Measurements from ENCODE around the gene MACROD2.

Gene MACROD2

DNA sequence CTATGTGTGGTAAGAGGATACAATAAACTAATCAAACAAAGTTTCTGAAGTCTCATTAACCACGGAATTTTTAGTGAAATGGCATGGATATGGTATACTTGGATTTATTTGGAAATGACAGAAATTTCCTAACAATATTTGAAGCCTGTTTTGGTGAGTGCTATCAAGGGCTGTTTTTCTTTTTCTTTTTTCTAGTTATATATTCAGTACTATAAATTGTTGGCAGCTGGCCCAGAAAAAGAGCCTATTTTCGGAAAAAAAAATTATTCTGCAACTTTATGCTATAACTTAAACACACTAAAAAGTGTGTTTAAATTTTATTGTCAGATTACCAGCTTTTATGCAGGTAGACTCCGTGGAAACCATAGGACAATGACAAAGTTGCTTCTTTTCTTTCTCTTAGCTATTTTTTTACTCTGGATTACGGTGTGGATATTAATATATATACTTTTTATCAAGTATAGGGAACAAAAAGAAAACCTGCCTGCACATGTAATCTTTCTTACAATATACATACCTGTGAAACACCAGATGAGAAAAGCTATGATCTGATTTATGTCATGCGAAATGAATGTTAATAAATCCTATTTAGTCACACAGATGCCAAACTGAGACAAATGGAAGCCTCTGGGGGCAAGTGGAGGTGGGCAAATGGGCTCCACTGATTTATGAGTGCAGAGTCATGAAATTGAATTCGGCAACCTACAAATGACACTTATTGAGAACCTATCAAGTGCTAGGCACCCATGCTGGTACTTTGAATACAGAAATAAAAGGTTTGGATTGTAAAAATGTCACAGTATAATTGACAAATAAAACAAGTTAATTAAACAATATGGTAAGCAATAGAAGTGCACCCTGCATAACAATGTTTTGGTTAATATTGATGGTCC lies 1261.6 kb downstream of the MACROD2 start:
- DNase-seq = no peak

- DNase-seq = no peak
Measured at GRCh38 chr20:15257569-15257870, 1262.2 kb downstream of the MACROD2 start.

DNA sequence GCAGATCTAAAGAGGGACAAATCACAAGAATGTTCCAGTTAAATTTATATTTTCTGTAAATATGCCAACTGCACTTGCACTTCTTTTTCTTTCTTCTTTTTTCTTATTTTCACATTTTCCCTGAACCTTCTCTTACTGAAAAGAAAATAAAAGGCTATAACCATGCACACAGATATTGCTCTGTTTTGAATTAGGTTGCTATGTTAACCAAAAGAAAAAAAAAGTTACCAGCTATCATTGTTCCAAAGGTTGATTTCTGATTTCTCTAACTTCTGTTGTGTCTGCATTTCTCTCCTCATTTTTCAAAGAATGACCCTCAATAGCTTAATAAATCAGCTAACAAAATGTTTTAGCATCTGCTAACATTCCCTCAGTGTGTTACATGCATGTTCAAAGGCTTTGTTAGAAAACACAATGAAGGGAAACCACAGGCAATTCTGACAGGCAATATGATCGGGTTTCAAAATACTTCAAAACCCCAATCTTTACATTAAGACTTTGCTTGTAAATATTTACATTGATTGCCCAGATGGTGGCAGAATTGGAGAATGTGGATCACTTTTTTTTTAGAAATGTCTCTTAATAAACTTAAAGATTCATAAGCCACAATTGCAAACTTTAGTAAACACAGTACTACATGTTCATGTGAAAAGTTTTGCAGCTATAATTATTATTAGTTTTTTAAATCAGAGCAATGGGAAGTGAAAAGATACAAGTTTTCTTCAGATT lies 1270.4 kb downstream of the MACROD2 start:
- no peak for DNase-seq

GRCh38 chr20:15267935-15268334 lies 1272.6 kb downstream of the MACROD2 start:
- DNase-seq = no peak

GRCh38 chr20:15278041-15278440 lies 1282.7 kb downstream of the MACROD2 start:
- no peak for DNase-seq

DNA sequence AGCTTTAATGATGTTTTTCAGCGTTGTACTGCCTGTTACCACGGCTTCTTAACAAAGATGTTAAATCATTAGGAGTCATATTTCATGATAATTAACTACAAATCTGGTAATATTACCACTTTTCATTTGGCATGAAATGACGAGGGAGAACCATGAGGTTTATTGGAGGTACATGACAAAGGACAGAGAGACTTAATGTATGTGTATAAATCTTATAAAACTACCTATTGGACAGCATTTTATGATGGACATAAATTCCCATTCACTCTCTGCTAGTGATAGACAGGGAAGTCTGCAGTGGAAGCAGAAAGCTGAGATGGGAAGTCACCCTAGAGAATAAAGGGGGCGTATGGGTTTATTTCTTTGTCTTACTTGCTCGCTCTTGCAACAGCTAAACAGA lies 1292.0 kb downstream of the MACROD2 start:
- DNase-seq = no peak

GRCh38 chr20:15288106-15288505 lies 1292.8 kb downstream of the MACROD2 start:
- no peak for DNase-seq

- no peak for DNase-seq
Measured at GRCh38 chr20:15289337-15289736, 1294.0 kb downstream of the MACROD2 start.

DNA sequence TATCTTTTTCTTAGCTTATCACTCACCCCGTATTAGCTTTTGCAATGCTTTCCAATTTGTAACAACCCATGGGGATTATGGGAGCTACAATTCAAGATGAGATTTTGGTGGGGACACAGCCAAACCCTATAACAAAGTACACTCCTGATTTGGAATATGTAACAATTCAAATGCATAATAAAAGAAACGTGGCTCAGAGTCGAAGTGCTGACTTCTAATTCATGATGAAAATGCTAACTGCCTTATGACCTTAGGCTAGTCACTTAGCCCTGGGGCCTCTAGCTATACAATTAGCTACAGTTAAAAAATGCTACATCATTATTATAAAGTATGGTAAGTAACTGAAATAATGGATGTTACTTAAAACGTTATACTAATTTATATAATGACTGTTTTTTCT lies 1297.1 kb downstream of the MACROD2 start:
- no peak for DNase-seq

DNA sequence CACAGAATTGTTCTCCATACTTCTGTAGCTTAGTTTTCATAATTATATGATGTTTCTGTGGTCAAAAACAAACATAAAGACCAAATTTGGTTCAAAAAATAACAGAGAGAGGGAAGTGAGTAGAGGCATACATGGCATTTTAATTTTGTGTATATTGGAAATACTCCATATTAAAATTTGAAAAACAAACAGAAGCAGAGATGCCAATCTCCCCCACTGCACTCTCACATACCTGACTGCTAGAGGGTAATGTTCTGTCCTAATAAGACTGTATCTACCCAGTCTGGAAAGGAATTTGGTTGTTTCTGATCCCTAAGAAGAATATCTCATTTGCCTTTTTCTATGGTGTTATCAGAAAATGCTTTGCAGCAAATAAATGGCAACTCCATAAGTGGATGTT lies 1301.1 kb downstream of the MACROD2 start:
- no peak for DNase-seq

DNA sequence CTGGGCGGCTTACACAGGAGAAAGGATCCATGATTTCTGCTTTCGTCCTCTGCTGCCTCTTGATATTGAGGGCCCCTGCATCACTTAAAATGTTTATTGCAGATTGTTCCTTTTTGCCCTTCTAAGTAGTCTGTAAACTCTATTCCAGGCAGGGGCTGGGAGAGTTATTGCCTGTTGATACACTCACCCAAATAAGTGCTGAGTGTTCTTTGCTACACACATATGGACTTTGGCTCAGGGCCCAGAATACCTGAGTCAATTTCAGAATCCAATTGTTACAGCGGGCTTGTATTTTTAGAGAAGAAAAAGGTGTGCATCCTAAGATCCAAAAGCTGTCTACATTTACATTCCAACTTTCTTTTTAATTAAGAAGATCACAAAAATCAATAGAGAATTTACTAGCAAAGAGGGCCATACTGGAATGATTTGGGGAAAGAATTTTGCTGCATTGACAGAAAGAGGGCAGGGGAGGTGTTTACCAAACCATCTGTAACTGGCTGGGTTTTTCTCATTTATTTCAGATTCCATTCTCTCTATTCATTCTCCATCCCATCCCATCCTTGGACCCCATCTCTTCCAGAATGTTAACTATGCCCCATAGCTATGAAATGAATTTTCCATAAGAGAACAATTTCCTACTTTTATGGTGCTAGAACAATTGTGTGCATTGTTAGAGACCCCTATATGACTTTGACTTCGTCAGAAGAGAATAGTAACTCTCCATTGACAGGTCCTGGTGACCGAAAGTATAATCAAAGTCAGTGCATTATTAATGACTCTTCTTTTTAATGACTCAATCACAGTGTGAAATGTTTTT lies 1302.0 kb downstream of the MACROD2 start:
- DNase-seq = no peak

- DNase-seq = no peak
Measured at GRCh38 chr20:15302075-15302474, 1306.8 kb downstream of the MACROD2 start.

GRCh38 chr20:15310361-15310760 lies 1315.0 kb downstream of the MACROD2 start:
- DNase-seq = no peak

GRCh38 chr20:15316556-15316955 lies 1321.2 kb downstream of the MACROD2 start:
- no peak for DNase-seq

DNA sequence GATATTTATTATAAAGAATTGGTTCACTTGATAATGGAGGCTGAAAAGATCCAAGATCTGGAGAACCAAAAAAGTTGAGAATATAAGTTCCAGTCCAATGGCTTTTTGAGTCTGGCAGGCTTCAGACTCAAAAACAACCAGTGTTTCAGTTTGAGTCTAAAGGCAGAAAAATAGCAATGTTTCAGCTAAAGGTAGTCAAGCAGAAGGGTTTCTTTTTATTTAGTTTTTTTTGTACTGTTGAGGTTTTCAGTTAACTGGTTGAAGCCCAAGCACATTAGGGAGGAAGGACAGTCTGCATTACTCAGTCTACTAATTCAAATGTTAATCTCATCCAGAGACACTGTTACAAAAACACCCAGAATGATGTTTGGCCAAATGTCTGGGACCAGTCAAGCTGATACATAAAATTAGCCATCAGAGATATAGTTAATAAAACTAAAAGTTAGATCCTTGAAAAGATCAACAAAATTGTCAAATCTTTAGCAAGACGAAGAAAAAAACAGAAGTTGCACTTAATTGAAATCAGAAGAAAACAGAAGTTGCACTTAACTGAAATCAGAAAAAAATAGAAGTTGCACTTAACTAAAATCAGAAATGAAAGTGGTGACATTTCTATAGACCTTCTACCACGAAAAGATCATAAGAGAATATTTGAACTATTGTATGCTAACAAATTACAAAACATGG lies 1322.4 kb downstream of the MACROD2 start:
- DNase-seq = no peak

DNA sequence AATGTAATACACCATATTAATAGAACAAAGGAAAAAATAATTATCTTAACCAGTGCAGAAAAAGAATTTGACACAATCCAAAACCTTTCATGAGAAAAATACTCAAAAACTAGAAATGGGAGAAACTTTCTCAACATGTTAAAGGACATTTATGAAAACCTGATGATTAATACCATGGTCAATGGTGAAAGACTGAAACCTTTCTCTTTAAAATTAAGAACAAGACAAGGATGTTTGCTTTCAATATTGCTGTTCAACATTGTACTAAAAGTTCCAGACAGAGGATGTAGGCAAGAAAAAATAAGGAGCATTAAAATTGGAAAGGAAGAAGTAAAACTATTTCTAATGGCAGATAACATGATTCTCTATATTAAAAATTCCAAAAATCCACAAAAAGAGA lies 1323.4 kb downstream of the MACROD2 start:
- DNase-seq = no peak

GRCh38 chr20:15319439-15319838 lies 1324.1 kb downstream of the MACROD2 start:
- no peak for DNase-seq

GRCh38 chr20:15320941-15321340 lies 1325.6 kb downstream of the MACROD2 start:
- no peak for DNase-seq

GRCh38 chr20:15327123-15327522 lies 1331.8 kb downstream of the MACROD2 start:
- no peak for DNase-seq

DNA sequence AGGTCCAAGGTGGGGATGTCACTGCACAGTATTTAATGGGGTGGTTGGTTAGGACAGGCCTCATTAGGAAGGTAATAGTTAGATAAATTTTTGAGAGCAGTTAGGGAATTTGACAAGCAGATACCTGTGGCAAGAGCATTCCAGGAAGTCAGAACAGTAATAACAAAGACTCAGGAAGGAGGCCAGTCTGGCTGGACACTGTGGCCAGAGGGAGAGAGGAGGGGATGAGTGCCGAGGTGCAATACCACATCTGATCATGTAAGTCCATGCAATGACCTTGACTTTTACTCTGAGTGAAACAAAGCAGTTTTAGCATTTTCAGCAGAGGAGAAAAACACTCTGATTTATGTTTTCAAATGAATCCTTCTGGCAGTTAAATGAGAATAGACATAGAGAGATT lies 1332.8 kb downstream of the MACROD2 start:
- no peak for DNase-seq

- no peak for DNase-seq
Measured at GRCh38 chr20:15332711-15333160, 1337.4 kb downstream of the MACROD2 start.

DNA sequence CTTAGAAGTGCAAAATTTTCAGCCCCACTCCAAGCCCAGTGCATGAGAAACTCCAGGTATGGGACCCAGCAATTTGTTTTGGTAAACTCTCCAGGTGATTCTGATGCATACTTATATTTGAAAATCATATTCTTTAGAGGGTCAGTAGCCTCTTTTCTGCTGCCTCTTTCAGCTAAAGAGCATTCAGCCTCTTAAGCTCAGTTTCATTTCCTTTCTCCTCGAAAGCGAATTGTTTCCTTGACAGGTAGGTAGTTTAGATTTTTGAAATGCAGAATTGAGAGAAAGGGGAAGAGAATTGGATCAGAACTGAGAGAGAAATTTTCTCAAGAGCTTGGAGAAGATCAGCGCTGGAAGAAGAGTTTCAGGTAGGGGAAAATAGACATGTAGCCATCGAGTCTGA lies 1337.9 kb downstream of the MACROD2 start:
- no peak for DNase-seq

- DNase-seq = no peak
Measured at GRCh38 chr20:15336011-15336410, 1340.7 kb downstream of the MACROD2 start.

Data from NCI-H526 treated with DMSO at 0.1 percent for 48 hours (cell line).